Right cardiac atrium (tissue), 5 donors: ENCODE measurements around the gene NEGR1. TPM values are rescaled to one million over a fixed set of nuclear protein-coding genes. Genes with fewer than 3 reads are reported as not detected.

Experiments
- ATAC-seq, 2 donors: fragments of 200-7000 bp; cut with Tn5 transposase; one replicate each; pipeline versions ENCODE4 v1.8.0 to v1.9.1; 2020; ENCODE audit warnings: moderate library complexity in 2 of 2, mild to moderate bottlenecking in 1 of 2
- DNase-seq, 3 donors: peaks; one replicate each; pipeline ENCODE4 v3.0.0-alpha.2; 2020
- H3K27ac ChIP-seq: one replicate; pipeline ENCODE4 v1.5.1; 2013; ENCODE audit warnings: mild to moderate bottlenecking, low read length, control low read depth, moderate library complexity
- H3K27me3 ChIP-seq: one replicate; pipeline ENCODE4 v1.6.1; 2013; ENCODE audit not compliant: control insufficient read depth, insufficient read depth
- H3K4me1 ChIP-seq: one replicate; pipeline ENCODE4 v1.6.1; 2013; ENCODE audit warnings: low read length; ENCODE audit not compliant: control insufficient read depth, insufficient read depth
- H3K4me3 ChIP-seq: one replicate; pipeline ENCODE4 v1.5.1; 2013; ENCODE audit warnings: low read length, control low read depth
- H3K9me3 ChIP-seq: one replicate; pipeline ENCODE4 v1.6.1; 2013; ENCODE audit warnings: low read length; ENCODE audit not compliant: control insufficient read depth
- WGBS: extraction: QIAGEN DNeasy Blood & Tissue Kit; methylation state at CpG from one replicate; pipeline ENCODE4 v1.1.7; 2013; 5-methylcytosine and 5-hydroxymethylcytosine counted together
- intact Hi-C, 4 donors: fragments of 100-400 bp; cut with DNase I; formaldehyde crosslinking; loops; one replicate each; pipeline versions ENCODE4 v1.11.0 to v1.14.0; 2022 to 2023
- polyA plus RNA-seq: library from polyadenylated mRNA; stranded (reverse); fragments of 200-250 nt; gene quantifications from one replicate; pipeline ENCODE4 v1.2.3, GENCODE V29; 2013
- total RNA-seq, 4 donors: library from RNA; stranded (reverse); fragmentation: NEBNext Ultra II Directional; extraction: Animal tissue kit (Norgen Biotek cat#: 25700); gene quantifications; one replicate each; pipeline ENCODE4 v1.2.1, GENCODE V29; 2021
- donor health status: healthy with polysubstance abuse.
- donor health status: DM: no; HTN: yes; CAD: no.
- donor health status: DM: no; HTN: no; CAD: no.
- donor health status: DM: no; HTN: yes; CAD: no; lungs with severe emphysema.
- donor health status: DM: yes; HTN: yes; CAD: no.

Gene NEGR1
- total and polyA plus RNA-seq, 5 donors: 9.1 to 26.1 (median 24.2) TPM

DNA sequence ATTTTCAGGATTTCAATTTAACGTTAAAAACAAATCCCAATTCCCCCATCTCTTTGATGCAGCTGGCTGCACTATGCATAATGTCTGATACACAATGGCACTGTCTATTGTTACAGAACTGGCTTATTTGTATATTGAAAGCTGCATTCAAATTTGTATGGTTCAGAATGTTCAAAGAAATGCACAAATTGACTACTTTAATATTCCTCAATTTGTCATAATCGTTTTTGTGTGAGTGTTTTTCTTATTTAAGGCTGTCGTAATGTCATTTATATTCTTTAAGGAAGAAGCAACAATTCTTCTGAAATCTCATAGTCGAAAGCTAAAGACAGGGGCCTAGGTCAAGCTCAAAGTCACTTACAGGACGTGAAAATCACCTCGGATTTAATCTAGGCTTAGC is 860.1 kb downstream of the NEGR1 start:
- DNase-seq (no peak), ATAC-seq (no peak)
- H3K27me3 ChIP-seq: no peaks in the 10 kb centered on the region
- no peak overlapping the region for H3K4me3 ChIP-seq
- WGBS: 60% methylated on average over 6 of the region's 6 CpGs
- H3K4me1 ChIP-seq: no peaks in the 10 kb centered on the region
- intact Hi-C loops: no loop called here
- H3K27ac ChIP-seq: no peak overlapping the region
- no peaks in the 10 kb centered on the region for H3K9me3 ChIP-seq

DNA sequence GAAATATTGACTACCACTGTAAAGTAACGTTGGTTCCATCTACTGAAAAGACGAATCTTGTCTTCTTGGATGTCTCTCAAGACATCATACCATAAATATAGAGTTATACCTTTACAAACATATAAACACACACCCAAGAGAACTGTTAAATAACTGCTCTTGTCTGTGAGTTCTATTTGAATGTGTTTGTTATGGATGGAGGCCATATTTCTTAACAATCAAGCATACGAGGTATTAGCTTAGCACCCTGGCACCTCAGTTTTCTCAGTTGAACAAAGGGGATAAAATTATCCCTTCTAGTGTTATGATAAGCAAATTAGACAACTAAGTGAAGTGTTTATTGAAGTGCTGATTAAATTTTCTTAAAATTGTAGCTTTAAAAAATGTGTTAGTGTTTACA is 864.9 kb downstream of the NEGR1 start:
- Histone ChIP-seq H3K27me3 (no peaks in the 10 kb centered on the region), H3K27ac (no peak overlapping the region), H3K4me1 (no peaks in the 10 kb centered on the region), H3K9me3 (no peaks in the 10 kb centered on the region), H3K4me3 (no peak overlapping the region)
- WGBS: 67% methylated on average over 3 of the region's 3 CpGs
- intact Hi-C loops: no loop called here
- ATAC-seq (no peak), DNase-seq (no peak)

DNA sequence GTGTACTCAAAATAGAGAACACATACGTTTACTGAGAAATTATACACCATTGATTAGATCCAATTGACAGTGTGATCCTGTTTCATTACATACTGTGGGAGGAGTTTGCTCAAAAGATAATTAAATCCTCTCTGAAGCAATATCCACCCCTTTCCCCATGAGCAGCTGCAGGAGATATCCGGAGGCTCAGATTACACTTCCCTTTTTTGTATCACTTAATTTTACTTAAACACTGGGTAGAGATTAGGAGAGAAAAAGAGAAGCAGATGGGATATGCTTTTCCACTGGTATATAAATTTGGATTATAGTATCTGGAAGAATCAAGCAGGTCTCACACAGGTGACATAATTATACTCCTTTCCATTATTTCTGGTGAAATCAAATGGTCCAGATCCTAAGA is 868.2 kb downstream of the NEGR1 start:
- intact Hi-C loops: no loop called here
- Histone ChIP-seq H3K27me3 (no peaks in the 10 kb centered on the region), H3K4me1 (no peaks in the 10 kb centered on the region), H3K4me3 (no peak overlapping the region), H3K27ac (no peak overlapping the region), H3K9me3 (no peaks in the 10 kb centered on the region)
- DNase-seq (no peak), ATAC-seq (no peak)
- WGBS: 30% methylated on average over 2 of the region's 2 CpGs

DNA sequence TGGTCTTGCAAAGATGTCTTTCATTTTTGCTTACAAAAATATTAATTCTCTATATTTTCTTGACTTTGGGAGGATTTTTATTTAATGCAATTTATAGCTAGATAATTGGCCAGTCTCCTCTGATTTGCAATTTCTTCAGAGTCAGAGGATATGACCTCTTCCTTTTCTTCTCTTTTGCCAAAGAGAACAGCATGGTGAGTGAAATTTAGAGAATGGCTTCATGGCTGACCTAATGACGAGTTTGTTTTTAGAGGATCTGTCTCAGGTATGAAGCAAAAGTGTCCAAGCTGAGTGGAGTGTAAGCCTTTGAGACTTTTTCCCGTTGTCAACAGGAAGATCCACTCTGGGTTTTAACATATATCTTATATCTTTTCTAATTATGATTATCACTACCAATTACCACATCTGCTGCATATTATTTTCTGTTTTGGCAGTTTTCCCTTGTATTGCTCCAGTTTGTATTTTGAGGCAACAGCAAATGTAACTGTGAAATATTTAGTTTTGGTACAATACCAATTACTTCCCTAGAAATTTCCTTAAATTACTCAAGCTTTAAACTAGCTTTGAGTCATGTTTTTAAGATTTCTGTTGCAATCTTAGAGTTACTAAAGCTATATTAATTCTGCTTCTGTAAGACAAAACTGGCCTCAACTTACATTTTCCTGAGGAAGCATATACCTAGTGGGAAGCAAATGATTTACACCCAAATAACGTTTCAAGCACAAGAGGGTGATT is 868.7 kb downstream of the NEGR1 start:
- intact Hi-C loops: no loop called here
- Histone ChIP-seq H3K4me3 (no peak overlapping the region), H3K27ac (no peak overlapping the region), H3K9me3 (no peaks in the 10 kb centered on the region), H3K27me3 (no peaks in the 10 kb centered on the region), H3K4me1 (no peaks in the 10 kb centered on the region)
- ATAC-seq (no peak), DNase-seq (no peak)
- 32% methylated on average over 3 of the region's 3 CpGs for WGBS

DNA sequence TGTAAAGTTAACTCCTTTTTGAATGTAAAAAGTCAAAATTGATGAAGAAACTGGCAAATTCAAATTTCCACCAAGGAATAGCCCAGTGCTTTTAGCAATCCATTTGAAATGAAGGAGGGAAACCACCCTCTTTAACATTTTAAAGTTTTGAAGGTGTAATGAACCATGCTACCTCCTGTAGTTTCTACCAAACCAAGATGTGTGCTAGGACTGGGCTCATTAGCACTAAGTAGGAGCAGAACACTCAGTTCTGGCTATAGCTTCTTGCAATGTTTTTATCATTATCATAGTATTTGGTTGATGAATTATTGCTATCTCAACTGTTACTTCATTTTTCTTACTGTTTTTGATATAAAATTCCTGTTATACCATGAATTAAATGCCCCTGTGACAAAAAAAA is 882.3 kb downstream of the NEGR1 start:
- DNase-seq (no peak), ATAC-seq (no peak)
- H3K4me1 ChIP-seq: no peaks in the 10 kb centered on the region
- H3K27ac ChIP-seq: no peak overlapping the region
- H3K9me3 ChIP-seq: no peaks in the 10 kb centered on the region
- H3K4me3 ChIP-seq: no peak overlapping the region
- intact Hi-C loops: no loop called here
- H3K27me3 ChIP-seq: no peaks in the 10 kb centered on the region

DNA sequence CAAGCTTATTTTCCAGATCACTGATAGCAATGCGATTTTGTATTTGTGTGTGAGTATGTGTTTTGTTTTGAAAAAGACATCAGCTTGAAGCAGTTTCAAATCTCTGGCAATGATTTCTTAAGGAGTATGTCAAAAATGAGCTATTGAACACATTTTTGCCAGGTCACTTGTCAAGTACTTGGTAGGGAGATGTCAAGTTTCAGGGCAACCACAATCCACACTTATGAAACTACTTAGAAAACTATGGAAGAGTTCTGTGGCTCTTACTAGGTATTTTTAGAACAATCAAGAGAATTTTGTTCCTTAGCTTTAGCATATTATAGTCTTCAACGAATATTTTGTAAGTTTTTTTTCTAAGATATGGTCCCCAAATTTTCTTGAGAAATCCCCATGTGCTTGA is 882.7 kb downstream of the NEGR1 start:
- ATAC-seq: no peak
- no peak overlapping the region for H3K4me3 ChIP-seq
- H3K27me3 ChIP-seq: no peaks in the 10 kb centered on the region
- intact Hi-C loops: no loop called here
- no peaks in the 10 kb centered on the region for H3K4me1 ChIP-seq
- WGBS: 54% methylated on average over 2 of the region's 2 CpGs
- H3K27ac ChIP-seq: no peak overlapping the region
- H3K9me3 ChIP-seq: no peaks in the 10 kb centered on the region
- no peak for DNase-seq

DNA sequence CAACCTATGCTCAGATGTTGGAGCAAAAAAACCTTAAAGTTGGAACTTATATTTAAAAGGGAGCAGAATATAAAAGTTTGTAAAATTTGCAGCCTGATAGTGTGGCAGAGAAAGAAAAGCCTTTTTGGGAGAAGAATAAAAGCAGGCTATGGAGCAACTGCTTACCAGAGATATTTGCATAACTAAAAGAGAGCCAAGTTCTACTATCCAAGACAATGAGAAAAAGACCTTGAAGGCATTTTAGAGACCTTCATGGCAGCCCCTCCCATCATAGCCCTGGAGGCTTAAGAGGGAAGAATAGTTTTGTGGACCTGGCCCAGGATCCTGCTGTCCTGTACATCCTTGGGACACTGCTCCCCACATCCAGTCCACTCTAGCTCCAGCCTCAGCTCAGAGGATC is 889.0 kb downstream of the NEGR1 start:
- intact Hi-C loops: no loop called here
- ATAC-seq: no peak
- no peaks in the 10 kb centered on the region for H3K4me1 ChIP-seq
- no peaks in the 10 kb centered on the region for H3K27me3 ChIP-seq
- no peak overlapping the region for H3K4me3 ChIP-seq
- DNase-seq: no peak
- H3K9me3 ChIP-seq: no peaks in the 10 kb centered on the region
- no peak overlapping the region for H3K27ac ChIP-seq

GRCh38 chr1:71390518-71390917 is 891.8 kb downstream of the NEGR1 start:
- no peak overlapping the region for H3K4me3 ChIP-seq
- no peaks in the 10 kb centered on the region for H3K9me3 ChIP-seq
- intact Hi-C loops: no loop called here

GRCh38 chr1:71377886-71378285 is 904.5 kb downstream of the NEGR1 start:
- no peak overlapping the region for H3K27ac ChIP-seq
- no peak for DNase-seq
- H3K4me3 ChIP-seq: no peak overlapping the region
- no peaks in the 10 kb centered on the region for H3K9me3 ChIP-seq
- ATAC-seq: no peak
- intact Hi-C loops: no loop called here
- WGBS: 73% methylated on average over 3 of the region's 3 CpGs
- H3K27me3 ChIP-seq: no peaks in the 10 kb centered on the region
- H3K4me1 ChIP-seq: no peaks in the 10 kb centered on the region

More at GRCh38 chr1:71390518-71390917, 891.8 kb downstream of the NEGR1 start:
- Histone ChIP-seq H3K4me1 (no peaks in the 10 kb centered on the region), H3K27ac (no peak overlapping the region), H3K27me3 (no peaks in the 10 kb centered on the region)
- DNase-seq (no peak), ATAC-seq (no peak)
- WGBS: 81% methylated on average over 2 of the region's 2 CpGs

DNA sequence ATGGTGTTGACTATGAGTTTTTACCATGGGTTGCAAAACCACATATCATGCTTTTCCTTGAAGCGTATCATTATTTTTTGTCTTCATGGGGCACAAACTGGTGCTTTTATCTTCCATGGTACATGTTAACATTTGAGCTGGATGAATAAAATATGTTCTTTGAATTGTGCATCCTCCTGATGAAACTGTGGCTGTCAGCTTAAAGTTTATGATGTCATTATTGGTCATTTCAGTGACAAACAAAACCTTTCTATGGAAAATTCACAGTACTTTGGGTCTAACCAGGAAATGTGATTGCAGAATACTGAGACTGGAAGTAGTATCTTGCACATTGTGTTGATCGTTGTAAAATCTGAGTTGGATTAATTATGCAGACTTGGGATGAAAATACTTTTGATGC is 909.8 kb downstream of the NEGR1 start:
- no peaks in the 10 kb centered on the region for H3K27me3 ChIP-seq
- H3K4me3 ChIP-seq: no peak overlapping the region
- H3K4me1 ChIP-seq: no peaks in the 10 kb centered on the region
- DNase-seq: no peak
- intact Hi-C loops: no loop called here
- H3K9me3 ChIP-seq: no peaks in the 10 kb centered on the region
- 89% methylated on average over 2 of the region's 2 CpGs for WGBS
- H3K27ac ChIP-seq: no peak overlapping the region
- ATAC-seq: no peak

GRCh38 chr1:71371581-71371980 is 910.8 kb downstream of the NEGR1 start:
- ATAC-seq (no peak), DNase-seq (no peak)
- H3K27ac ChIP-seq: no peak overlapping the region
- no peaks in the 10 kb centered on the region for H3K9me3 ChIP-seq
- no peaks in the 10 kb centered on the region for H3K4me1 ChIP-seq
- intact Hi-C loops: no loop called here
- H3K27me3 ChIP-seq: no peaks in the 10 kb centered on the region
- no peak overlapping the region for H3K4me3 ChIP-seq
- 72% methylated on average over 1 of the region's 1 CpG for WGBS

DNA sequence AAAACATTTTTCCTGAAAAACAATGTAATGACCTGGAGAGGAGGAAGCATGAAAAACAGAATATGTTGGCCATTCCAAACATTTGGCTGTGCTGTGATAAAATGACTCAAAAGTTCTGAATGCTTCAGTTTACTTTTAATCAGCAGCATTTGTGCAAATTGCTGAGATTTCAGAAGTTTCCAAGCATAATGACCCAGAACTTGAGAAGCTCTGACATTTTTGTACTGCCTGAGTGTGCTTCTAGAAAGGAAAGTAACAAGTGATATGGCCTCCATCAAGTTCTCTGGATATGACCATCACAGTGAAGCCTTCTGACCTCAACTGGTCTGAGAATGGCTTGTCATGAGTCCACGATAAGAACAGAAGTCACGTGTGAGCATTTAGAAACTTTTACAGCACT is 918.1 kb downstream of the NEGR1 start:
- DNase-seq: no peak
- no peaks in the 10 kb centered on the region for H3K9me3 ChIP-seq
- no peak overlapping the region for H3K27ac ChIP-seq
- WGBS: 48% methylated on average over 2 of the region's 2 CpGs
- no peaks in the 10 kb centered on the region for H3K27me3 ChIP-seq
- intact Hi-C loops: no loop called here
- H3K4me1 ChIP-seq: no peaks in the 10 kb centered on the region
- no peak overlapping the region for H3K4me3 ChIP-seq
- no peak for ATAC-seq
